HUDEP-2 (cell line): ENCODE measurements around the gene GRIK2.

ENCODE experiments used
- DNase-seq, 76 experiments: peaks; one replicate each; lab custom pipeline; 2025; ENCODE audit not compliant: unreplicated experiment in 76 of 76; lab: John Stamatoyannopoulos, UW

GRIK2 gene

DNA sequence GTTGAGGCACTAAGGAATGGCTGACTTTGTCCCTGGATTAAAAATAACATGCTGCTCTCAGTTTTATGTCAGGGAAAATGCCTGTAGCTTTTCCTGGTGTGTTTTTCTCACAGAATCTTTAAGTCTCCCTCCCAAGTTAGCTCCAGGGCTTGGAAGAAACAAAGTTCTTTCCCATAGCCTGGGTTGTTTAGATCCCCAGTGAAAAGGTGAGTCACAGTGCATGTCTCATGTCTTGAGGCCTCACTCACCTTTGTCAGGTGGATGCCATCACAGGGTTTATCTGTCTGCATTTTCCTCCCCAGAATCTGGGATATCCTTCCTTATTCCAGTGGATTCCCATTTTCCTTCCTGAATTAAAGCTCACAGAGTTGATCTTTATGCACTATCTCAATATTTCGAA lies 722.4 kb downstream of the GRIK2 start:
- DNase-seq: no peak

DNA sequence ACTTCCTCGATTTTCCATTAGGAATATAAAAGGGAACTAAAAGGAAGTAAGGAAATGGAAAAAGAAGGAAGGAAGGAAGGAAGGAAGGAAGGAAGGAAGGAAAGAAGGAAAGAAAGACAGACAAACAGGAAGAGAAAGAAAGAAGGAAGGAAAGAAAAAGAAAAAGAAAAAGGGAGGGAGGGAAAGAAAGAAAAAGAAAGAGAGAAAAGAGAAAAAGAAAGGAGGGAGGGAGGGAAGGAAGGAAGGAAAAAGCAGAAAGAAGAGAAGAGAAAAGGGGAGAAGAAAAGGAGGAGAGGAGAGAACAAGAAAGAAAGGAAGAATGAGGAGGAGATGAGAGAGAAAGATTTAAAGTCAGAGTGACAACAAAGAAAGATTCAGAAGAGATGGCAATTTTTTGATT lies 724.5 kb downstream of the GRIK2 start:
- DNase-seq: no peak
